Measurements from ENCODE around the gene CABYR. TPM values are rescaled to one million over a fixed set of nuclear protein-coding genes. Genes with fewer than 3 reads are reported as not detected.
A peak's percentile ranks its signal among the peaks of the same experiment; 100 is the strongest.

CABYR gene, protein sequence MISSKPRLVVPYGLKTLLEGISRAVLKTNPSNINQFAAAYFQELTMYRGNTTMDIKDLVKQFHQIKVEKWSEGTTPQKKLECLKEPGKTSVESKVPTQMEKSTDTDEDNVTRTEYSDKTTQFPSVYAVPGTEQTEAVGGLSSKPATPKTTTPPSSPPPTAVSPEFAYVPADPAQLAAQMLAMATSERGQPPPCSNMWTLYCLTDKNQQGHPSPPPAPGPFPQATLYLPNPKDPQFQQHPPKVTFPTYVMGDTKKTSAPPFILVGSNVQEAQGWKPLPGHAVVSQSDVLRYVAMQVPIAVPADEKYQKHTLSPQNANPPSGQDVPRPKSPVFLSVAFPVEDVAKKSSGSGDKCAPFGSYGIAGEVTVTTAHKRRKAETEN
- 3.3 TPM for polyA plus RNA-seq
- long read RNA-seq, donor 1: 0 reads
- long read RNA-seq, donor 2, partial matches to known transcripts: 0 of 1 reads
- long read RNA-seq, donor 2, other reads (novel, unspliced or antisense): 0 of 1 reads
- long read RNA-seq, donor 3: 0 reads
- long read RNA-seq, donor 4: 0 reads
- long read RNA-seq, donor 5: 0 reads
- long read RNA-seq, donor 6, partial matches to known transcripts: 0 of 1 reads
- long read RNA-seq, donor 6, other reads (novel, unspliced or antisense): 0 of 1 reads
- long read RNA-seq, donor 7: 0 reads
- long read RNA-seq, donor 8, partial matches to known transcripts: 0 of 1 reads
- long read RNA-seq, donor 8, other reads (novel, unspliced or antisense): 0 of 1 reads
- long read RNA-seq, donor 9: 0 reads
- long read RNA-seq, donor 10, partial matches to known transcripts: 0 of 1 reads
- long read RNA-seq, donor 10, other reads (novel, unspliced or antisense): 0 of 1 reads
- long read RNA-seq, donor 11, partial matches to known transcripts: 0 of 1 reads
- long read RNA-seq, donor 11, other reads (novel, unspliced or antisense): 0 of 1 reads

GRCh38 chr18:24138789-24139616 lies at the start of gene CABYR:
Gene CABYR, plus strand, starts transcription at chr18:24139062. Its CDS starts 4,053 bp downstream, at chr18:24143115.
- Histone ChIP-seq H3K36me3 (ENCODE audit: control insufficient read depth, insufficient read depth, low read length) (no peaks in the 10 kb centered on the region), H3K4me3 (ENCODE audit: low read length) (peak within 1 kb of the TSS; percentile 56), H3K9me3 (ENCODE audit: control insufficient read depth, low read depth, low read length) (peaks cover 2% of the 10 kb centered on the region), H3K27me3 (ENCODE audit: control insufficient read depth, insufficient read depth, low read length) (peaks cover 3% of the 10 kb centered on the region), H3K4me1 (ENCODE audit: control insufficient read depth, insufficient read depth, low read length) (no peaks in the 10 kb centered on the region), H3K27ac (ENCODE audit: low read length) (peak within 1 kb of the TSS; percentile 6)
- DNase-seq: peak; percentile 69 to 75
- 10% methylated on average over 2 of the region's 63 CpGs for WGBS (ENCODE audit: insufficient coverage, low lambda C conversion rate)

- no peaks in the 10 kb centered on the region for H3K4me1 ChIP-seq (ENCODE audit: control insufficient read depth, insufficient read depth, low read length)
- no CpG with 5 or more reads among the region's 4 CpGs for WGBS (ENCODE audit: insufficient coverage, low lambda C conversion rate)
- H3K9me3 ChIP-seq (ENCODE audit: control insufficient read depth, low read depth, low read length): no peaks in the 10 kb centered on the region
- H3K36me3 ChIP-seq (ENCODE audit: control insufficient read depth, insufficient read depth, low read length): peaks cover 5% of the 10 kb centered on the region
- H3K27me3 ChIP-seq (ENCODE audit: control insufficient read depth, insufficient read depth, low read length): no peaks in the 10 kb centered on the region
- H3K27ac ChIP-seq (ENCODE audit: low read length): no peak overlapping the region
- no peak overlapping the region for H3K4me3 ChIP-seq (ENCODE audit: low read length)
- DNase-seq: no peak
These were observed 49.8 kb upstream of the CABYR start for GRCh38 chr18:24089076-24089475.

DNA sequence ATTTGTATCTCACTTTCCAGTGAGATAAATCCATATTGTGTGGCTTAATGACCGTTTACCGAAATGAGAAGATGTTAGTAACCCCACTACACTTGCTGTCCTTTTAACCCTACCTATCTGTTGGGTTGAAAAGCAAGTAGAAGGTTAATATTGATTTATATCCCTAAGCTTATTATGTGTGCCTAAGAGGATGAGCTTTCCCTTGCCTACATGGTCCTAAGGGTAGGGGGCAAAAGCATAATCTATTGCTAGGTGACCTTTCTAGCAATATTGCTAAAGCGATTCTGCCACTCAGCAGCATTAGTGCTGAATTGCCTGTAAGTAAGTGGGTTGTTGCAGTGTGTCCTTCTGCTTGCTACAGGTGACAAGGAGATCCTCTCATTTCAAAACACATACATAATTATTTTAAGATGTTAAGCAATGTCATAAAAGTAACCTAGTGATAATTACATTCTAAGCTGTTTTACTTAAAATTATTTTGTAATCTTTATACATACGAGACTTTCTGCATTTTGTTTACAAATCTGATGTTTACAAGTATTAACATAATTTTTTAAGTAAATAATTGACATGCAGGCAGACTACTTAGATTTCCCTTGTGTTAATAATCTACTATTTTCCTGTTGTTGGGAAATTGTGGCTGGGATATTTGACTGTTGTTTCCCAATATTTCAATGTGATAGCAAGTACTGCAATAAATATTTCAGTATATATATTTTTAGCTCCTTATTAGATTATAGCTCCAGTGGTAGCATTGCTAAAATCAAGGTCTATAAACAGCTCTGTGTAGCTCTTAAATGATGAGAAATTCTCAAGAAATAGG lies 49.1 kb upstream of the CABYR start:
- no peaks in the 10 kb centered on the region for H3K4me1 ChIP-seq (ENCODE audit: control insufficient read depth, insufficient read depth, low read length)
- no peak overlapping the region for H3K27ac ChIP-seq (ENCODE audit: low read length)
- H3K4me3 ChIP-seq (ENCODE audit: low read length): no peak overlapping the region
- H3K9me3 ChIP-seq (ENCODE audit: control insufficient read depth, low read depth, low read length): no peaks in the 10 kb centered on the region
- WGBS (ENCODE audit: insufficient coverage, low lambda C conversion rate): 57% methylated on average over 1 of the region's 4 CpGs
- peaks cover 5% of the 10 kb centered on the region for H3K36me3 ChIP-seq (ENCODE audit: control insufficient read depth, insufficient read depth, low read length)
- no peak for DNase-seq
- H3K27me3 ChIP-seq (ENCODE audit: control insufficient read depth, insufficient read depth, low read length): no peaks in the 10 kb centered on the region

DNA sequence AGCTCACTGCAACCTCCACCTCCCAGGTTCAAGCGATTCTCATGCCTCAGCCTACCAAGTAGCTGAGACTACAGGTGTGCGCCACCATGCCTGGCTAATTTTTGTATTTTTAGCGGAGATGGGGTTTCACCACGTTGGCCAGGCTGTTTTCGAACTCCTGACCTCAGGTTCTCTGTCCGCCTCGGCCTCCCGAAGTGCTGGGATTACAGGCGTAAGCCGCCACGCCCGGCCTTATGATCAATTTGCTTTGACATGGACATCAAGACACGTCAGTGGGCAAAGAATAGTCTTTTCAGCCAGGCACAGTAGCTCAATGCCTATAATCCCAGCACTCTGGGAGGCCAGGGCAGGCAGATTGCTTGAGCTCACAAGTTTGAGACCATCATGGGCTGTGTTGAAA lies 48.0 kb upstream of the CABYR start:
- 100% methylated on average over 1 of the region's 13 CpGs for WGBS (ENCODE audit: insufficient coverage, low lambda C conversion rate)
- DNase-seq: no peak
- H3K27me3 ChIP-seq (ENCODE audit: control insufficient read depth, insufficient read depth, low read length): no peaks in the 10 kb centered on the region
- no peaks in the 10 kb centered on the region for H3K9me3 ChIP-seq (ENCODE audit: control insufficient read depth, low read depth, low read length)
- no peak overlapping the region for H3K4me3 ChIP-seq (ENCODE audit: low read length)
- no peaks in the 10 kb centered on the region for H3K4me1 ChIP-seq (ENCODE audit: control insufficient read depth, insufficient read depth, low read length)
- H3K27ac ChIP-seq (ENCODE audit: low read length): no peak overlapping the region
- peaks cover 5% of the 10 kb centered on the region for H3K36me3 ChIP-seq (ENCODE audit: control insufficient read depth, insufficient read depth, low read length)

DNA sequence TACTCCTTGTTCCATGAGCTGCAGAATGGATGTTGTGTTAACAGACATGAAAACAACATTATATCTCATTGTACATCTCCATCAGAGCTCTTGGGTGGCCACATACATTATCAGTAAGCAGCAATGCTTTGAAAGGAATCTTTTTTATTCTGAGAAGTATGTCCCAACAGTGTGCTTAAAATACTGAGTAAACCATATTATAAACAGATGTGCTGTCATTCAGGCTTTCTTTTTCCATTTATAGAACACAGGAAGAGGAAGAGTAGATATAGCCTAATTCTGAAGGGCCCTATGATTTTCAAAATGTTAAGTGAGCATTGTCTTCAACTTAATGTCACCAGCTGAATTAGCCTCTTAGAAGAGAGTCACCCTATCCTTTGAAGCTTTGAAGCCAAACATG lies 44.3 kb upstream of the CABYR start:
- Histone ChIP-seq H3K4me1 (ENCODE audit: control insufficient read depth, insufficient read depth, low read length) (no peaks in the 10 kb centered on the region), H3K27me3 (ENCODE audit: control insufficient read depth, insufficient read depth, low read length) (no peaks in the 10 kb centered on the region), H3K27ac (ENCODE audit: low read length) (no peak overlapping the region), H3K4me3 (ENCODE audit: low read length) (no peak overlapping the region), H3K9me3 (ENCODE audit: control insufficient read depth, low read depth, low read length) (peaks cover 3% of the 10 kb centered on the region), H3K36me3 (ENCODE audit: control insufficient read depth, insufficient read depth, low read length) (peaks cover 3% of the 10 kb centered on the region)
- DNase-seq: no peak

GRCh38 chr18:24095976-24096375 lies 42.9 kb upstream of the CABYR start:
- no peak overlapping the region for H3K27ac ChIP-seq (ENCODE audit: low read length)
- H3K4me3 ChIP-seq (ENCODE audit: low read length): no peak overlapping the region
- H3K4me1 ChIP-seq (ENCODE audit: control insufficient read depth, insufficient read depth, low read length): no peaks in the 10 kb centered on the region
- H3K36me3 ChIP-seq (ENCODE audit: control insufficient read depth, insufficient read depth, low read length): peaks cover 3% of the 10 kb centered on the region
- H3K27me3 ChIP-seq (ENCODE audit: control insufficient read depth, insufficient read depth, low read length): no peaks in the 10 kb centered on the region
- DNase-seq: no peak
- peaks cover 3% of the 10 kb centered on the region for H3K9me3 ChIP-seq (ENCODE audit: control insufficient read depth, low read depth, low read length)
- WGBS (ENCODE audit: insufficient coverage, low lambda C conversion rate): 88% methylated on average over 1 of the region's 1 CpG

DNA sequence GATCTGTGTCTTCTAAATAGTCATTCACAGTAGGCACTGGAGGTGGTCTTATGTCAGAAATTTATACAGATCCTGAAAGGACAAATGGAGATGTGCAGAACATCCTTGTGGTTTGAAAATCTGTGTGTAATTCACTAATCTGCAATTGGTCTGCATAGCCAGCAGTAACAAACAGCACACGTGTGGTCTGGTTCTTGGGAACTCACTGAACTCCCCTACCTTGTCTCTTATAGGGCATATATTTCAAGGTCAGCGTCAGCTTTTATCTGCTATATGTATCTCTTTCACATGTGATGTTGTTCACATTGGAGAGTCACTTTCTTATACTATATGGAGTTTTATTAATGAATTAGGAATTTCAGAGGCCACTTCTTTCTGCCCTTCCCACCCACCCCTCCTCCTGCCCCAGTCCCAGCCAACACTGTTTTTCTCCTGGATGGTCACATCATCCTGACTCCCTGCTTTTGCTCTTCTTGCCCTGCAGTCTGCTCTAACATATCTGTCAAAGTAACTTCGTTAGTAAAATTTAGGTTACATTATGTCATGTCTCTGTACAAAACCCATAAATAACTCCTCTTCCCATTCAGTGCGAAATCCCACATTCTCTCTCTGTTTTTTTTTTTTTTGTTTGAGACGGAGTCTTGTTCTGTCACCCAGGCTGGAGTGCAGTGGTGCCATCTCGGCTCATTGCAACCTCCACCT lies 35.4 kb upstream of the CABYR start:
- H3K4me1 ChIP-seq (ENCODE audit: control insufficient read depth, insufficient read depth, low read length): no peaks in the 10 kb centered on the region
- WGBS (ENCODE audit: insufficient coverage, low lambda C conversion rate): 90% methylated on average over 2 of the region's 6 CpGs
- no peak for DNase-seq
- no peaks in the 10 kb centered on the region for H3K9me3 ChIP-seq (ENCODE audit: control insufficient read depth, low read depth, low read length)
- H3K27me3 ChIP-seq (ENCODE audit: control insufficient read depth, insufficient read depth, low read length): no peaks in the 10 kb centered on the region
- no peaks in the 10 kb centered on the region for H3K36me3 ChIP-seq (ENCODE audit: control insufficient read depth, insufficient read depth, low read length)
- no peak overlapping the region for H3K4me3 ChIP-seq (ENCODE audit: low read length)
- no peak overlapping the region for H3K27ac ChIP-seq (ENCODE audit: low read length)

DNA sequence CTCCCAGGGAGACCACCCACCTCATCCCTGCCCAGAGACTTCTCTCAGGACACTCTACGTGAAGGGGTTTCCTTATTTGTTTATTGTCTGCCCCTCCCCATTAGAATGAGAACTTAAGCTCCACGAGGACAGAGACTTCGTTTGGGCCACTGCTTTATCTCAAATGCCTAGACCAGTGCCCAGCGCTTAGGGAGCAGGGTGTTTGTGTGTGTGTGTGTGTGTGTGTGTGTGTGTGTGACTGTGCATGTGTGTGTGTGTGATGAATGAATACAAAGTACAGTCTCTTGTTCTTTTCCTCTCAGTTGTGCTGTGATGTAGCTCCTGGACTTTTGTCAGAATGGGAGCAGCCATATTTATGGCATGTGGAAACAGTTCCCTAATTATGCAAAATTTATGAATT lies 34.4 kb upstream of the CABYR start:
- Histone ChIP-seq H3K4me3 (ENCODE audit: low read length) (no peak overlapping the region), H3K27me3 (ENCODE audit: control insufficient read depth, insufficient read depth, low read length) (no peaks in the 10 kb centered on the region), H3K27ac (ENCODE audit: low read length) (no peak overlapping the region), H3K9me3 (ENCODE audit: control insufficient read depth, low read depth, low read length) (no peaks in the 10 kb centered on the region), H3K36me3 (ENCODE audit: control insufficient read depth, insufficient read depth, low read length) (no peaks in the 10 kb centered on the region), H3K4me1 (ENCODE audit: control insufficient read depth, insufficient read depth, low read length) (no peaks in the 10 kb centered on the region)
- no CpG with 5 or more reads among the region's 4 CpGs for WGBS (ENCODE audit: insufficient coverage, low lambda C conversion rate)
- no peak for DNase-seq

GRCh38 chr18:24108641-24109040 lies 30.2 kb upstream of the CABYR start:
- no CpG with 5 or more reads among the region's 1 CpG for WGBS (ENCODE audit: insufficient coverage, low lambda C conversion rate)
- H3K4me3 ChIP-seq (ENCODE audit: low read length): no peak overlapping the region

More at GRCh38 chr18:24108641-24109040, 30.2 kb upstream of the CABYR start:
- Histone ChIP-seq H3K36me3 (ENCODE audit: control insufficient read depth, insufficient read depth, low read length) (no peaks in the 10 kb centered on the region), H3K27me3 (ENCODE audit: control insufficient read depth, insufficient read depth, low read length) (no peaks in the 10 kb centered on the region), H3K9me3 (ENCODE audit: control insufficient read depth, low read depth, low read length) (no peaks in the 10 kb centered on the region), H3K27ac (ENCODE audit: low read length) (no peak overlapping the region), H3K4me1 (ENCODE audit: control insufficient read depth, insufficient read depth, low read length) (peaks cover 8% of the 10 kb centered on the region)
- no peak for DNase-seq
